Thymus (tissue), 11 donors: Measurements from ENCODE around the gene EPB41L1. TPM values are rescaled to one million over a fixed set of nuclear protein-coding genes. Genes with fewer than 3 reads are reported as not detected.

ENCODE experiments used
- DNase-seq, 9 donors: peaks; one replicate each; pipeline ENCODE4 v3.0.0-alpha.2; 2013; ENCODE audit warnings: low spot score in 9 of 9, low read depth in 6 of 9, missing footprints in 1 of 9
- H3K27ac ChIP-seq, 2 donors: one replicate each; pipeline ENCODE4 v1.5.1; 2013; ENCODE audit warnings: control low read depth in 1 of 2, low read depth in 1 of 2, low read length in 1 of 2, mild to moderate bottlenecking in 1 of 2, moderate library complexity in 1 of 2
- H3K27me3 ChIP-seq, 2 donors: one replicate each; pipeline ENCODE4 v1.5.1; 2013; ENCODE audit warnings: low read length in 1 of 2; ENCODE audit not compliant: control insufficient read depth in 2 of 2, insufficient read depth in 1 of 2
- H3K36me3 ChIP-seq, 2 donors: one replicate each; pipeline ENCODE4 v1.5.1; 2013; ENCODE audit warnings: low read length in 1 of 2, mild to moderate bottlenecking in 1 of 2, moderate library complexity in 1 of 2; ENCODE audit not compliant: control insufficient read depth in 2 of 2, insufficient read depth in 2 of 2
- H3K4me1 ChIP-seq, 2 donors: one replicate each; pipeline ENCODE4 v1.5.1; 2013; ENCODE audit warnings: low read length in 2 of 2; ENCODE audit not compliant: control insufficient read depth in 2 of 2, insufficient read depth in 2 of 2
- H3K4me3 ChIP-seq, 2 donors: one replicate each; pipeline ENCODE4 v1.5.1; 2013; ENCODE audit warnings: low read length in 2 of 2, control low read depth in 1 of 2, mild to moderate bottlenecking in 1 of 2
- H3K9me3 ChIP-seq, 2 donors: one replicate each; pipeline ENCODE4 v1.5.1; 2013; ENCODE audit warnings: low read length in 1 of 2, mild to moderate bottlenecking in 1 of 2; ENCODE audit not compliant: control insufficient read depth in 2 of 2, insufficient read depth in 1 of 2
- WGBS: extraction: QIAGEN DNeasy Blood & Tissue Kit; methylation state at CpG from one replicate; pipeline ENCODE4 v1.1.7; 2013; 5-methylcytosine and 5-hydroxymethylcytosine counted together
- polyA plus RNA-seq: library from polyadenylated mRNA; stranded (reverse); fragments of 200-250 nt; gene quantifications from one replicate; pipeline ENCODE4 v1.2.3, GENCODE V29; 2013
- total RNA-seq: library from RNA; stranded (reverse); fragments of 120-200 nt; gene quantifications from one replicate; pipeline ENCODE4 v1.2.4, GENCODE V29; 2013
- donor health status: healthy.

The EPB41L1 gene
- total and polyA plus RNA-seq, 2 donors, result 3.1 to 4.2 TPM

DNA sequence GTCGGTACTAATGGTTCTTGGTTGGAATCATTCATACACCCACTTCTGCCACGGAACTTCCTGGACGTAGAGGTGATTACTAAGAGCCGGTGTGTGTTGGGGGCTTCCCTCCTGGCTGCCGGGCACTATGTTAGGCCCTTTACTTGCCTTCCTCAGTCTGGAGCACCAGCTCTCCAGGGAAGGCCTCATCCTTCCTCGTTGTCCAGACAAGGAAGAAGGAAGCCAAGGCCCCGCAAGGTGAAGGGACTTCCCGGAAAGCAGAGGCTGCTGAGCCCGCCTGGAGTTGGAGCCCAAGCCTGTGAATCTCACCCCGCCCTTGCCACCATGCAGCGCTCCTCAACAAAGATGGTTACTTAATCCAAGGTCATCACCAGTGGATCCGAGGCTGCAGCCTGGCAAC is 107.9 kb downstream of the EPB41L1 start:
- no peak overlapping the region for H3K27ac ChIP-seq
- H3K4me1 ChIP-seq, result no peaks in the 10 kb centered on the region
- H3K9me3 ChIP-seq, result no peaks in the 10 kb centered on the region
- H3K27me3 ChIP-seq, result no peaks in the 10 kb centered on the region
- 94% methylated on average over 12 of the region's 12 CpGs for WGBS
- H3K4me3 ChIP-seq, result no peak overlapping the region
- DNase-seq, result no peak
- no peaks in the 10 kb centered on the region for H3K36me3 ChIP-seq

DNA sequence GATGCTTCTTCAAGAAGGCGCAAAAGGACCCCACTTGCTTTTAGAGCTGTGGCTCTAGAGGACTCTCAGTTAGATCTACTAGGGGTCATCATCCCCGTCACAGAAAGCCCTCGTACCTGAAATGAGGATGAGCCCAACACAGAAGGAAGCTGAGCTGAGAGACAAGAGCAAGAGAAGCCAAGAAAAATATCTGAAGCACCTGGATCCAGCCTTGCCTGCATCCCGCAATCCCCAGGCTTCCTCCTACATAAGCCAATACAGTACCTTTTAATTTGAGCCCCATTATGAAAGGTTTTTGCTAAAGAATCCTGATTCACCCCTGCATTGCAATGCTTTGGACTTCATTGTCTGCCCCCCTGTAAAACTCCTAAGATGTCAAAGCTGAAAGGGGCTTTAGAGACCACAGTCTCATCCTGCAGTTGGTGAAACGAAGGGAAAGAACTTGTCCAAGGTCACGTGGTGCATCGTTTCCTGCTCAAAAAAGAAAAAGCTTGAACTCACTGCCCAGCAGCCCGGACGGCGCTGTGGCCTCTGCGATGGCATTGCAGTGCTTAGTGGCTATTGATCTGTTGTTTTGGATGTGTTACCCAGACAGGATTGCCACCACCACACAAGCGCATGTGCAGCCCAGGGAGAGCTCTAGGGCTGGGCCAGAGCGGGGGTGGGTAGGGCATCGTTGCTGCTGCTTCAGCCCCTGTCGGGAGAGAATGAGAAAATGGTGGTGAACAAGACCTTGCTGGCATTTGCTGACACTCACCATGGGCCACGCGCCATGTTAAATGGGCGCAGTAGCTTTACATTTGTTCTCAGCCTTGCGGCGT is 110.1 kb downstream of the EPB41L1 start:
- Histone ChIP-seq H3K4me1 (no peaks in the 10 kb centered on the region), H3K27me3 (no peaks in the 10 kb centered on the region), H3K27ac (no peak overlapping the region), H3K36me3 (no peaks in the 10 kb centered on the region), H3K9me3 (no peaks in the 10 kb centered on the region), H3K4me3 (no peak overlapping the region)
- DNase-seq, result no peak
- WGBS, result 95% methylated on average over 20 of the region's 20 CpGs

DNA sequence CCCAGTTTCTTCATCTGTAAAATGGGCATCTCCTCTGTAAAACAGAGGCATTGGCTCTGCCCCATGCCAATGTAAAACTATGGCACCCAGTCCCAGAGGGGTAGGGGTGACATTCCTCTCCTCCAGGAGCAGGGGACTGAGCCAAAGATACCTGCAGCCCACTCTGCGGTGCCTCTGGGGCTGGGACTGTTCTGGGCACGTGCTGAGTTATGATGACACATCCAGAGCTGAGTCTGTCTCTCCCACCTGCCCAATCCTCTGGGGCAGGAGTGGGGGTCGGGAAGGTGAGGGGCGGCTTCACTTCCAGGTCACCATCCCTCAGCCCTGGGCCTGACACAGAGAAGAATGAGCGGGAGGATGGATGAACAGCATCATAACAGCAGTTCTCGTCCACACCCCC is 111.6 kb downstream of the EPB41L1 start:
- no peak overlapping the region for H3K27ac ChIP-seq
- no peaks in the 10 kb centered on the region for H3K36me3 ChIP-seq
- no peaks in the 10 kb centered on the region for H3K27me3 ChIP-seq
- 95% methylated on average over 6 of the region's 6 CpGs for WGBS
- no peaks in the 10 kb centered on the region for H3K4me1 ChIP-seq
- no peak overlapping the region for H3K4me3 ChIP-seq
- no peaks in the 10 kb centered on the region for H3K9me3 ChIP-seq
- DNase-seq, result no peak

DNA sequence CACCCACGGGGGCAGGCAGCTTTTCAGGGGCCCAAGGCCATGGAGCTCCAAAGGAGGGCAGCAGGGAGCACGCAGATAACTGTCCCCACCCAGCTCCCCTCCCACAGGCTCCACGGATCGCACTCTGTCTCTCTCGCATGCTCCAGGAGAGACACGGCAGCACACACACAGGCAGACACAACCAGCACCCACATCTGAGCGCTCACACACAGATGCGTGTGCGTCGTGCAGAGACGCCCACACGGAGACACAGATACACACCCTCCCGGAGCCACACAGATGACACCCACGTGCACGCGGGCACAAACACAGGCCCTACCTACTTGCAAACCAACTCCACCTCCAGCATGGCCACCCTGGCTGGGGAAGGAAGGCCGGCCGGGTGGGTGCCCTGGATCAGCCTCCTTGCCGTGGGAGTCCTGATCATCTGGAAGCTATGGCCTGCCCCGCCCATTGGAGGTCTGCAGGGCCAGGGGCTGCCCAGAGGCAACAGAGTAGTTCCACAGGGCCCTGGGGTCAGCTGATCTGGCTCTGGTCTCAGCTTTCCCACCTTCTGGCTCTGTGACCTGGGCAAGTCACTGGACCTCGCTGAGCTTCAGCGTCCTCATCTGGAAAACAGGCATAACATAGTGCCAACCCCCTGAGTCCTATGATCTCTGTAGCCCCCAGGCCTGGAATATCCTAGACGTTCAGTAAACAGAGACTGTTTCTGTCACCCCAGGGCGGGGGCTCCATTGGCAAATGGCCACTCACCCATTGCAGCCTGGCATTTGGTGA is 113.3 kb downstream of the EPB41L1 start:
- H3K36me3 ChIP-seq, result no peaks in the 10 kb centered on the region
- no peaks in the 10 kb centered on the region for H3K4me1 ChIP-seq
- H3K27ac ChIP-seq, result no peak overlapping the region
- H3K9me3 ChIP-seq, result no peaks in the 10 kb centered on the region
- no peaks in the 10 kb centered on the region for H3K27me3 ChIP-seq
- 92% methylated on average over 24 of the region's 24 CpGs for WGBS
- H3K4me3 ChIP-seq, result no peak overlapping the region
- DNase-seq, result no peak

DNA sequence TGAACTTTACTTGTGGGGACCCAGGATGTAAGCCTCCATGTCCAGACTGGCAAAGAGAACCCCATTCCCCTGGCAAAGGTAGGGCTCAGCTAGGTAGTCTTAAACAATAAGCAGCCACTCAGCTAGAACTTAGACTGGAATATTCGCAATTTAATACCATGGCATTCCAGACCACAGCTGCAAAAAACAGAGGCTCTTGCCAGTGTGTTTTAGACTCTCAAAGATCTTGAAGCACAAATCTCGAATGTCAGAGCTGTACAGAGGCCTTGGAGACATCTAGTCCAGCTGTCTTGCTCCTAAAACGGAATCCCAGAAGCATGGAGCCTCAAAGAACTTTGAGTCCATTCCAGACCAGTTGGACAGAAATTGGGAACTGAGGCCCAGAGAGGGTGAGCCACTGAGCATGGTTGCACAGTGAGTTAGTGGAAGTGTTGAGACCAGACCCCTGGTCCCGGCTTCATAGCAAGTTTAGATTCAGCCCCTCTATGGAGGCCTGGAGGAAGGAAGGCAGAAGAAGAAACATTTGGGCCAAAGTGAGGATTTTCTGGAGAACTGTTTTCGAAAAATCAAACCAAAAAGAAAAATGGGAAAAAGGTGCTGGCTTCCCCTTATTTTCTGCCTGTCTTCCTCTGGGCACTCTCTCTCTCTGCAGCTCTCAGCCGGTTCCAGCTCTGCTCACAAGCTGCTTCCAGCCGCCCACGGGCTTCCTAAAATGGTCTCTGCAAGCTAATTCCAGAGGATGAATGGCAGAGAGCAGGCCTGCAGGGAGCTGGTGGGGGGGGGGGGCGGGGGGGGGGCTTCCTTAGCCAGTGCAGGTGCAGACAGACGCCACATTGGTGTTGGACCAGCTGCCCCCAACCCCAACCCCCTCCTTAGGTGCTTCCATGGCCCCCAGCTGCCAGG is 114.2 kb downstream of the EPB41L1 start:
- Histone ChIP-seq H3K4me3 (no peak overlapping the region), H3K36me3 (no peaks in the 10 kb centered on the region), H3K27me3 (peaks cover 0 to 2% of the 10 kb centered on the region in 2 donors), H3K27ac (no peak overlapping the region), H3K4me1 (no peaks in the 10 kb centered on the region), H3K9me3 (no peaks in the 10 kb centered on the region)
- WGBS, result 74% methylated on average over 10 of the region's 10 CpGs
- no peak for DNase-seq

DNA sequence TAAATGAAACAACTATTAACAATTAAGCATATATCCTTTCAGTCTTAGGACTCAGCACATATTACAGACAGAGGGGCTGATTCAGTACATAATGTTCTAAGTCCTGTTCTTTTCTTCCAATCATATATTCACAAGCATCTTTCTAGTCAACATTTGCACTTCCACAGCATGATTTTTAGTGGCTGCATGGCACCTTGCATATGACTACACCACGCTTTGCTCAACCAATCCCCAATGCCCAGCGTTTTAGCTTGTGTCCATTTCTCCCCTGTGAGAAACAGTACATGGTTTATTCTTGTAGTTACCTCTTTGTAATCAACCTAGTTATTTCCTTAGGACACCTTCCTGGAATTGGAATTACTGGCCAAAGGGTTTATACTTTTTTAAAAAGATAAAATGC is 115.0 kb downstream of the EPB41L1 start:
- no peaks in the 10 kb centered on the region for H3K4me1 ChIP-seq
- H3K4me3 ChIP-seq, result no peak overlapping the region
- H3K36me3 ChIP-seq, result no peaks in the 10 kb centered on the region
- H3K27ac ChIP-seq, result no peak overlapping the region
- H3K9me3 ChIP-seq, result no peaks in the 10 kb centered on the region
- H3K27me3 ChIP-seq, result peaks cover 2 to 9% of the 10 kb centered on the region in 2 donors
- no peak for DNase-seq
- WGBS, result 93% methylated on average over 2 of the region's 2 CpGs

DNA sequence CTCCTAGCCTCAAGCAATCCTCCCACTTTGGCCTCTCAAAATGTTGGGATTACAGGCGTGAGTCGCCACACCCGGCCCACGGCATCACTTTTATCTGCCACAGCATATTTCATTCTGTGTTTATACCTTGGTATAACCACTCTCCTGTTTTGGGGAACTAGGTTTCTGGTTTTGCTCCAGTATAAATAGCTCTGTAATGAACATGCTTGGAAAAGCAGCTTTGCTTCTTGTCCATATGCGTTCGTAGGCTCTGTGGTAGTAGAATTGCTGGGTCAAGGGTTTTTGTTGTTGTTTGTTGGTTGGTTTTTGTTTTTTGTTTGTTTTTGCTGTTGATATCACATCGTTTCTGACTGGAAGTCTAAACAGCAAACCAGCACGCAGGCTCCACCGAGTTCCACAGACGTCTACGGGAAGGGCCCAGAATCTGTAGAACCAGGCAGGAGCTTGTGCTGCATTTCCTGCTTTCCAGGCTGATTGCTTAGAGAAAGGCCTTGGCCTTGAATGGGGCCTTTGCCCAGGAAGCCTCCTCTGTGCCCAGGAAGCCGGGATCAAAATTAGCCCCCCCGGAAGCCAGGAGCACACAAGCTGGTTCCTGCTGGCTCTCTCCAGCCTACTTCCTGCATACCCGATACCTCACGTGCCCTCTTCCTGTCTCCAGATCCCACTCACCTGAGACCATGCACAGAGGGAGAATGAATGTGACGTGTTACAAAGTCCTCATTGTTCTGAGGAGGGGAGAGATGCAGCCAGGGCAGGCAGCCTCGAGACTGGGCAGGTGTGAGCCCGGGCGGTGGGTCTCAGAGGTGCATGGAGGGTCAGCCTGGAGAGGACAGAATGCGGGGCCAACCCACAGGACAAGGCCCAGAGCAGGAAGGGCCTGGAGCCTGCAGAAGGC is 116.5 kb downstream of the EPB41L1 start:
- H3K4me3 ChIP-seq, result no peak overlapping the region
- no peaks in the 10 kb centered on the region for H3K36me3 ChIP-seq
- no peak for DNase-seq
- peaks cover 2 to 18% of the 10 kb centered on the region in 2 donors for H3K27me3 ChIP-seq
- H3K9me3 ChIP-seq, result no peaks in the 10 kb centered on the region
- WGBS, result 91% methylated on average over 20 of the region's 20 CpGs
- H3K27ac ChIP-seq, result no peak overlapping the region
- H3K4me1 ChIP-seq, result no peaks in the 10 kb centered on the region
